ENCODE results near the gene DGKI. TPM values are rescaled to one million over a fixed set of nuclear protein-coding genes. Genes with fewer than 3 reads are reported as not detected.
"Not testable (repeated sequence)": the region's sequence is repeated elsewhere in the genome, so short reads cannot be mapped to it uniquely, and the experiment has no call there.

The DGKI gene
- total RNA-seq, 2 experiments from 2014 or later = 1.8 to 2.2 TPM

DNA sequence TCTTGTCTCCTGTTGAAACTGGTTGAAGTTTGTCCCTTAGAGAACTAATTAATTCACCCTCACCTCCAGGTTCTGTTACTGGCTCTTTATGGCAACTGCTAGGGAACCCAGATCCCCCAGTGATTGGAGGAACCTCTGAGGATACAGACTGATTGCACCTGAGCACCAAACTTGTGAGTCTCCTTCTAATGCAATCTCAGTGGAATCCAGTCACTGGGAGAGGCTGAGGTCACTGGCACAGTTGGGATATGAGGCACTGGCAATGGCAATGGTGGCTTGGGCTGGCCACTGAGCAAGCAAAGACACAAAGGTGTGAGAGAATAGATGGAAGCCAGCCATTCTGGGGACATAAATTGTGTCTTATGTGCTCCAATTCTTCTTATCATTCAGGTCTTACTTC lies 5.3 kb upstream of the DGKI start:
- Mint-ChIP-seq H3K4me3 (no peak overlapping the region), H3K9me3 (no peaks in the 10 kb centered on the region), H3K27me3 (peaks cover 38% of the 10 kb centered on the region), H3K36me3 (peaks cover 6% of the 10 kb centered on the region), H3K4me1 (peaks cover 13% of the 10 kb centered on the region), H3K27ac (no peak overlapping the region)
- no peak for DNase-seq

DNA sequence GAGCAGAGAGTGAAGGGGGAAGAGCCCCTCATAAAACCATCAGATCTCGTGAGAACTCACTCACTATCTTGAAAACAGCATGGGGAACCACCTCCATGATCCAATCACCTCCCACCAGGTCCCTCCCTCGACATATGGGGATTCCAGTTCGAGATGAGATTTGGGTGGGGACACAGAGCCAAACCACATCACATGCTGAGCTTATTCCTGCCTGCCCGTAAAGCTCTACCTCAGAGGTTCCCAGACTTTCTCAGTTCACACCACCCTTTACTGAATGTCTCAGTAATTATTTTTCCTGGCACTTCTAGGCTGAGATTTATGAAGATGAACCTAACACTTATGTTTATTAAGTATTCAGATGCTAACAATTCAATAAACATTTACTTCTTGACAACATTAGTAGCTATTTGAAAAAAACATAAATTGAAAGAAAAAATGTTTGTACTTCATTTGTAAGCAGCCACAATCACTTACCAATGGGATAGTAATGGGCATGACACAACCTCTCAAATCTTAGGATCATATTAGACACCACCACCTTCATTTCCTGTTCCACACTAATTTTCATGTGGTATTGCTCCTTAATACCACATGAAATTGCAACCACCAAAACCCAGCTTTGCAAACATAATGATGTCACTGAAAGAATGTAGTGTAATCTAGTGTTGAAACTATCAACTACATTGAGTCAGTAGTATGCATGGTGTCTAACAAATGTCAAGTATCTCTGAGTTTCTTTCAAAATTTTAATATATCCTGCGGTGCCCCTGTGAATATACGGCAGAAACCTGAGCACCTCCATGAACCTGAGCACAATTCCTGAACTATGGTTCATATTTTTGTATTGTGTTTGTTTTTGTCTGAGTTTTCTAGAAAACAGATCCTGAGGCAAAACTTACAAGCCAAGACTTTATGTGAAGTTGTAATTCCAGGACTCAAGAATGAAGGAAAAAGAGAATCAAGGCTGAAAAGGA lies 4.5 kb upstream of the DGKI start:
- no peak for DNase-seq
- peaks cover 13% of the 10 kb centered on the region for H3K4me1 Mint-ChIP-seq
- no peaks in the 10 kb centered on the region for H3K9me3 Mint-ChIP-seq
- H3K27me3 Mint-ChIP-seq = peaks cover 42% of the 10 kb centered on the region
- H3K36me3 Mint-ChIP-seq = peaks cover 6% of the 10 kb centered on the region
- H3K27ac Mint-ChIP-seq = no peak overlapping the region
- H3K4me3 Mint-ChIP-seq = no peak overlapping the region

DNA sequence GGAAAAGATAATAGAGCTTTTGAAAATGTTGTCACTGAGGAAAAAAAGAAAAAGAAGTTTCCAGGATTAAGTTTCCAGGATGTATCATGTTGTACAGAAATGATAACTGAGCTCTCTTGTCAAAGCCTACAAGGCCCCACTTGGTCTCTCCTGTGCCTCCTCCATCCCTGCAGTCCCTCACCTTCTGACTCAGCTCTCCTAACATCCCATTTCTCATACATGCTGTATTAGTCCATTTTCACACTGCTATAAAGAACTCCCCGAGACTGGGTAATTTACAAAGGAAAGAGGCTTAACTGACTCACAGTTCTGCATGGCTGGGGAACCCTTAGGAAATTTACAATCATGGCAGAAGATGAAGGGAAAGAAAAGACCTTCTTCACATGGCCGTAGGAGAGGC lies 3.8 kb upstream of the DGKI start:
- Mint-ChIP-seq H3K4me3 (no peak overlapping the region), H3K36me3 (peaks cover 2% of the 10 kb centered on the region), H3K27ac (no peak overlapping the region), H3K9me3 (no peaks in the 10 kb centered on the region), H3K4me1 (peaks cover 13% of the 10 kb centered on the region), H3K27me3 (peaks cover 49% of the 10 kb centered on the region)
- no peak for DNase-seq

DNA sequence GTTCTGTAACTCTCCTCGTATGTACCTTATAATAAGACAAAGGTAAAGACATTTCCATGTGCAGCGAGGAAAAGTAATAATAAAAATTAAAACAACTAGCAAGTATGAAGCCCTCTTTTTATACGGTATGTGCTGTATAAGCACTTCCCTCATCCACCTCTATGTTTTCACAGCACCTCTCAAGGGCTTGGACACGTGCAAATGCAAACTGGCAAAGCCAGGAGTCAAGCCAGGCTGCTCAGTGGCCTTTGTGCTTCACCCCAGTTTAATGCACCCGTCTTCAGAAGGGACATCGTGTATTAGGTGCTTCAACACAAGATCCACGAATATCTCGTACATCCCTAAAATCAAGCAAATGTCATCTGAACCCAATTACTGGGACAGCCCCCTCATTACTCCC lies 1.3 kb upstream of the DGKI start:
- no peak overlapping the region for H3K27ac Mint-ChIP-seq
- H3K36me3 Mint-ChIP-seq = no peaks in the 10 kb centered on the region
- no peaks in the 10 kb centered on the region for H3K9me3 Mint-ChIP-seq
- peaks cover 74% of the 10 kb centered on the region for H3K27me3 Mint-ChIP-seq
- DNase-seq = no peak
- peaks cover 13% of the 10 kb centered on the region for H3K4me1 Mint-ChIP-seq
- no peak overlapping the region for H3K4me3 Mint-ChIP-seq

DNA sequence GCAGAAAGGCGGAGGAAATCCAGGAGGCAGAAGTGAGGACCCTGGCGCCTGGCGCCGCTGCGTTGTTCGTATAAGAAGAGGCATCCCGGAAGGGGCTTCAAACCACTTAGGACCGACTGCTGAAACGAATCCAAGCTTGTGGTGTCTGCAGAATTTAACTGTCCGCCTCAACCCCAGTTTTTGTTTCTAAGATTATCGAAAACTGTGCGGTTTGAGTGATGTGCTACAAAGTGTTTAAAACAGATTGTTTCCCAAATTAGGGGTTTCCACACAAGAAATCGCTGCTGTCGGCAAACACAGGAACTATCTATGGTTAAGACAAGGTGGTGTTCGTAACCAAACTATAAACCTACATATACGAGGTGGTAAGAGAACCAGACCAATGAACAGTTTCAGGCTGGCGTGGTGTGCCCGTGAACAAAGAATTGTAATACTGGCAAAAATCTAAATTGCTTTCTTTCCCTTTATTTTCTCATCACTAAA lies 835 bp upstream of the DGKI start:
- H3K4me3 Mint-ChIP-seq = peak overlapping the region; percentile 32
- H3K9me3 Mint-ChIP-seq = no peaks in the 10 kb centered on the region
- no peak overlapping the region for H3K27ac Mint-ChIP-seq
- no peaks in the 10 kb centered on the region for H3K36me3 Mint-ChIP-seq
- H3K27me3 Mint-ChIP-seq = peaks cover 79% of the 10 kb centered on the region
- DNase-seq = no peak
- peaks cover 13% of the 10 kb centered on the region for H3K4me1 Mint-ChIP-seq

DNA sequence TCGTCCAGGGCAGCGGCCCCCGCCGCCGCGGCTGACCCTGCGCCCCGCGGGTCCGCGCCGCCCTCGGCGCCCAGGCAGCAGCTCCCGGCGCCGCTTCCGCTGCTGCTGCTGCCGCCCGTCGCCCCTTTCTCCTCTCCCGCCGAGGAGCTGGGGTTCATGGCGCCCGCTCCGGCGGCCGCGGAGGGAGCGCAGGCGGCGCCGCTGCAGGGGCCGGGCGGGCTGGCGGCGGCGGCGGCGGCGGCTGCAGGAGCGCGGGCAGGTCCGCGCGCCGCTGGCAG lies 286 bp downstream of the DGKI start:
- peak; percentile 25 for DNase-seq
- no peak overlapping the region for H3K27ac Mint-ChIP-seq
- peaks cover 87% of the 10 kb centered on the region for H3K27me3 Mint-ChIP-seq
- peaks cover 10% of the 10 kb centered on the region for H3K4me1 Mint-ChIP-seq
- no peak overlapping the region for H3K4me3 Mint-ChIP-seq
- H3K36me3 Mint-ChIP-seq = no peaks in the 10 kb centered on the region
- H3K9me3 Mint-ChIP-seq = no peaks in the 10 kb centered on the region

DNA sequence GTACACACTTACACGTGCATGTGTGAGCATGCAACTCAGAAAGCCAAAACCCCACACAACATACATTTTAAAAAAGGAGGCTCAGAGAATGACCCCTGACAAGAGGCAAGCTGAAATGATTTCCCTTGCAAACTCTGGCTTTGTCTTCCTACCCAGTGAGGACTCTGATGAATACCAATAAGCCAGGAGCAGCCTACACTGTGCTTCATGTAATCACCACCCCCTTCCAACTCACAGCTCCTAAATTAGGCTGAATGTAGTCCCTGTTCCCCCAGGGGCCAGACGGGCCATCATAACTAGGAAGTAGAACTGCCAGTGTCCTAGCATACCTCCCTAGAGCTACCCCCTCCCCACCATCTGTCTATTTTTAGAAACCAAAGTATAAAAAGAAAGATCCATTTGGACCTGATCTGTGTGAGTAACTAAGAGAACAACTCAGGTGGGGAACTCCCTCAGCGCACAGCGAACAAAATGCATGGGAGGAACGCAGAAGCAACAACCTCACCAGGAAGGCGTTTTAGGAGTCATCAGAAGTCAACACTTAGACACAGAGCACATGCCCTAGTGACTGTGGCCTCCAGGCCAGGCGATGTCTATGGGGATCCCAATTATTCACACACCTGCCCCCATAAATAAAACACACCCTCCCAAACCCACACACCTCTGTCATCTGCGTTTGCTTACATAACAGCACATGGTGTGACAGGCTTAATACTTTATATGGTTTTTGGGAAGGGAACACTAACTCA lies 1.9 kb downstream of the DGKI start:
- no peaks in the 10 kb centered on the region for H3K36me3 Mint-ChIP-seq
- H3K27me3 Mint-ChIP-seq = peaks cover 84% of the 10 kb centered on the region
- H3K4me1 Mint-ChIP-seq = peaks cover 2% of the 10 kb centered on the region
- H3K27ac Mint-ChIP-seq = no peak overlapping the region
- H3K9me3 Mint-ChIP-seq = no peaks in the 10 kb centered on the region
- no peak for DNase-seq
- no peak overlapping the region for H3K4me3 Mint-ChIP-seq

DNA sequence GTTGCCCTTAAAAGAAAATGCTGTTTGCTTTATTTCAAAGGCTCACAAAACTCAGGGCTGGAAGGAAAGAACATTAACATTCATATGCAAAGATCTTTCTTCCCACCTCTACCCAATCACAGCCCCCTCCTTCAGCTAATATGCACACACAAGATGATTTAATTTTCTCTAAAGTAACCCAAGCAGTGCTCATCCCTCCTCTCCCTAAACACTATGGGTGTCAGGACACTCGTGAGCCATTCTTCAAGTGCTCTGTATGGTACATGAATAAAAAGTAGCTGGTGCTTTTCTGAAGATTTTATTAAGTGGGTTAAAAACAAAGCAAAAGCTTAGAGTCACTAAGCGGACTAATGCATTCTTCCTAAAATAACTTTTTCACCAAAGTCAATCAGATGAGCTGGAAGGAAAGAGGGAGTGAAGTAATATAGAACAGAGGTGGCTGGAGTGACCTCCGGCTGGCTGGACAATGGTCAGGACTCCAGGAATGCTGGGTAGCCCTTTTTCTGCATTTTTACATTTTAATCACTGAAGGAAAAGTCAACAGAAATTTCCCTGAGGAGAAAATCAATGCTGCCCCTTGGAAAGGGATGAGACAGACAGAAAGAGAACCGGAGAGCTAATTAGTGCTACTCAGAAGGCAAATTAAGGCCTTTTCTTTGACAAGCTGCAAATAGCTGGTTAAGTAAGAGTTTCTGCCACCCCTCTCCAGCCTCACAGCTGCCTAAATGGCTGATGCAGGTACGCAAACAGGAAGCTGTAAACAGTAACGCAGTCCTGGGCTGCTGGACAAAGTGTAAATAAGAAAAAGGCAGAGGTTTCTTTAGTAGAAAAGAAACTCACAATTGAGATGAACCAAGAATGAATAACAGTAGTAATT lies 6.6 kb downstream of the DGKI start:
- H3K36me3 Mint-ChIP-seq = no peaks in the 10 kb centered on the region
- H3K27ac Mint-ChIP-seq = no peak overlapping the region
- DNase-seq = no peak
- H3K9me3 Mint-ChIP-seq = no peaks in the 10 kb centered on the region
- no peaks in the 10 kb centered on the region for H3K4me1 Mint-ChIP-seq
- no peak overlapping the region for H3K4me3 Mint-ChIP-seq
- H3K27me3 Mint-ChIP-seq = peaks cover 69% of the 10 kb centered on the region

DNA sequence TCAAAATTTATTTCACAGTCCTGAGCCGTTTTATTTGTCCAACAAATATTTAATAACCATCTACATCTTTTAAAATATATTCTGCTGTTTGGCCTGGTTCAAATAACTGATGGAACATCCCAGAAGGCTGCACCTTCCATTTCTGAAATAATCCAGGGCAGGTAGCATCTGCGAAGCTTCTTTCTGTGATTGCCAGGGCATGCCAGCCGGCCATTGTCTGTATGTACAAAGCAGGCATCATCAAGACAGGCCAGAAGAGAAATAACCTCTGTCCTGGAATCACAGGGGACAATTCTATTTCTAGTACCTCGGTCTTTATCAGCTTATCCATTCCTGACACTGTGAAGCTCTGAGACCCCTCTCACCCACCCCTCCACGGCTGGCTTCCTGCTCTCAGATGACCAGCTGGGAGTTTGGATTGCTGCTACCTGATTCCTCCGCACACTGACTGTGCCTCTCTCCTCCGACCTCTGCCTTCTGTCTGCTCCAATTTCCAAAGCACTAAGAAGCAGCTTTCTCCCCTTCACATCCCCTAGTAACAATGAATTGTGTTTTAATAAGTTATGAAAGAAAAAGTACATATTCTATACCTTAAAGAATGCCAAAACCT lies 8.0 kb downstream of the DGKI start:
- no peak for DNase-seq
- H3K36me3 Mint-ChIP-seq = no peaks in the 10 kb centered on the region
- H3K9me3 Mint-ChIP-seq = peaks cover 2% of the 10 kb centered on the region
- no peak overlapping the region for H3K27ac Mint-ChIP-seq
- H3K4me3 Mint-ChIP-seq = no peak overlapping the region
- H3K27me3 Mint-ChIP-seq = peaks cover 62% of the 10 kb centered on the region
- H3K4me1 Mint-ChIP-seq = no peaks in the 10 kb centered on the region

DNA sequence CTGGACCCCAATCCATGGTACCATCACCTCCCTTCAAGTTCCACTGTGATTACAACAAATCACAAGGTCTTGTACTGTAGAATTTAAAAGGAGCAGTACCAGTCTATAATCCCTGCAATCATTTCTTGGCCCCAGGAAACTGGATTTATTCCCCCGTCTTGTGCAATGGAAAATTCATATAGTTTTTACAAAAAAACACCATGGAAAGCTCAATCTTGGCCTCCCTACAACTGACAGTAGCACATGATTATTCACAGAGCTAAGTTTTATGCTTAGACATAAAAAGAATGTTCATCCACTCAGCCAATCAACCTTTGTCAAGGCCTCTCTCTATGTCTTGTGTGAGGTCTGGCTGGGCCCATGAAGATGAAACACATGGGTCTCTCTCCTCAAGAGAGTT lies 10.2 kb downstream of the DGKI start:
- peaks cover 49% of the 10 kb centered on the region for H3K27me3 Mint-ChIP-seq

DNA sequence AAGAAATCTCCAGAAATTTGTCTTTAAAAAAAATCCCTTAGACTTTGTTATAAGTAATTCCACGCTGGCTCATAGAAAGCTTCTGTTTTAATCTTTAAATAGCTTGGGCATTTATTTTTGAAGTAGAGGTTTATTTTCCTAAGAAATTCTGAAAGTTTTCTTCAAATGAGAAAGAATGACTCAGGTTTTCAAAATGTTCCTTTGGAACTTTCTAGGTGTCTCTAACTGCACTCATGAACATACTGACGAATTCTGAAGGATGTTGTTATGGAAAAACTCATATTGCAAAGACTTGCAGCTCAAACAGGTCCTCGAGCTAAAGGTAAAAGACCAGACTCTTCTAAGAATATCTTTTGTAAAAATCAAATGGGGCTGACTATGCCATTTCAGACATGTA lies 10.7 kb downstream of the DGKI start:
- Mint-ChIP-seq H3K4me1 (no peaks in the 10 kb centered on the region), H3K9me3 (peaks cover 17% of the 10 kb centered on the region), H3K27me3 (peaks cover 47% of the 10 kb centered on the region), H3K36me3 (peaks cover 5% of the 10 kb centered on the region), H3K27ac (no peak overlapping the region), H3K4me3 (no peak overlapping the region)
- DNase-seq = no peak

More for the DNA sequence above, 10.2 kb downstream of the DGKI start:
- no peak for DNase-seq
- Mint-ChIP-seq H3K4me1 (no peaks in the 10 kb centered on the region), H3K27ac (no peak overlapping the region), H3K36me3 (peaks cover 5% of the 10 kb centered on the region), H3K9me3 (peaks cover 15% of the 10 kb centered on the region), H3K4me3 (no peak overlapping the region)

DNA sequence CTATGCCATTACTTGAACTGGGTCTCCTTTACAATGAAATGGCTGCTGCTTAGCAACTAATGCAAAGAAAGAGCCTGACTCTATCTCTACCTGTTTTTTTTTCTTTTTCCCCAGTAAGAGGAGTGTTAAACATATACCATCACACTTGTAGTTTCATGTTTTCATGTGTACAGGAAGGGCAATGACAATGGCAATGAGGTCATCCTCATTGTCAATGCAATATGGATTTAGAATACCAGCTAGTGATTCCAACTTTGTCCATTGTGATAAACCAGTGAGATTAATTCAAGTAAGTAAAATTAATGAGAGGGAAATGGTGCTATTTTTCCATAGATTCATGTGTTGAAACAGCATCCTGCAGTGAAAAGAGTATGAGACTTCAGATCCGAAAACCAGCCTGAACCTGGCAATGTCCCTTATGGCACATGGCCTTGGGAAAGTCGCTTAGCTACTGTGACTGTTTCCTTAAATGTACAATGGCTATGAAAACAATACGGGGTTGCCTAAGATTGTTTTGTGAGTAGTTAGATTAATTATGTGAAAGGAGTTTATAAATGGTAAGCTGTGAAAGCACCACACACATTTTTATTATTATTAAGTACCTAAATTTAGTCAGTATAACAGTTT lies 11.2 kb downstream of the DGKI start:
- no peak overlapping the region for H3K27ac Mint-ChIP-seq
- H3K36me3 Mint-ChIP-seq = peaks cover 5% of the 10 kb centered on the region
- no peak for DNase-seq
- no peak overlapping the region for H3K4me3 Mint-ChIP-seq
- H3K27me3 Mint-ChIP-seq = peaks cover 47% of the 10 kb centered on the region
- peaks cover 17% of the 10 kb centered on the region for H3K9me3 Mint-ChIP-seq
- H3K4me1 Mint-ChIP-seq = no peaks in the 10 kb centered on the region

DNA sequence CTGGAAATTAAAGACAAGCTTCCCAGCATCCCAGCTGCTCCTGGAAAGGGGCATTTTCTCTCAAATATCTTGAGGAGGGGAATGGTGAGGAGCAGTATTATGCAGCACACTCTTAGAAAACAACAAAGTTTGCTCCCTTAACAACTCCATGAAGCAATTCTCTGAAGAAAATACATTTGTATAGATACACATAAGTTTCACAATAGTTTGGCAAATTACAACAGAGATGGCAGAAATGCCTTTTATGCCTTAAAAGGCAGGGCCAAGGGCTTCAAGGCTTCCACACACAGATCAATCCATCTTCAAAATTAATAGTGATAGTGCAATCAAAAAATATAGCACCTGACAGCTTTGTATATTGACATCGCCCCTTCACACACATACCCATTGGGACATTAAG lies 12.2 kb downstream of the DGKI start:
- peaks cover 43% of the 10 kb centered on the region for H3K27me3 Mint-ChIP-seq
- H3K36me3 Mint-ChIP-seq = peaks cover 5% of the 10 kb centered on the region
- no peak overlapping the region for H3K27ac Mint-ChIP-seq
- H3K4me3 Mint-ChIP-seq = no peak overlapping the region
- no peaks in the 10 kb centered on the region for H3K4me1 Mint-ChIP-seq
- DNase-seq = no peak
- peaks cover 17% of the 10 kb centered on the region for H3K9me3 Mint-ChIP-seq

DNA sequence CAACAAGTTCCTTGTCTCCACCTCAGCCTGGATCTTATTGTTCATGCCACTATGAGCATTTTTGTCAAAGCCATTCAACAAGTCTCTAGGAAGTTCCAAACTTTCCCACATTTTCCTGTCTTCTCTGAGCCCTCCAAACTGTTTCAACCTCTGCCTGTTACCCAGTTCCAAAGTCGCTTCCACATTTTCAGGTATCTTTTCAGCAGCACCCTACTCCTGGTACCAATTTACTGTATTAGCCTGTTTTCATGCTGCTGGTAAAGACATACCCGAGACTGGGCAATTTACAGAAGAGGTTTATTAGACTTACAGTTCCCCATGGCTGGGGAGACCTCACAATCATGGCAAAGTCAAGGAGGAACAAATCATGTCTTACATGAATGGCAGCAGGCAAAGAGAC lies 13.8 kb downstream of the DGKI start:
- not testable (repeated sequence) for H3K4me3 Mint-ChIP-seq, H3K36me3 Mint-ChIP-seq, H3K27ac Mint-ChIP-seq, H3K4me1 Mint-ChIP-seq, DNase-seq
- Mint-ChIP-seq H3K9me3 (peaks cover 17% of the 10 kb centered on the region), H3K27me3 (peaks cover 35% of the 10 kb centered on the region)

All from activated naive CD8-positive, alpha-beta T cell treated with anti-CD3 and anti-CD28 coated beads for 36 hours (primary cell).